Lower lobe of right lung (tissue), 2 donors: Measurements from ENCODE around the gene H6PD. TPM values are rescaled to one million over a fixed set of nuclear protein-coding genes. Genes with fewer than 3 reads are reported as not detected.
A peak's percentile ranks its signal among the peaks of the same experiment; 100 is the strongest.

ENCODE experiments used
- ATAC-seq, 2 donors: fragments of 200-7000 bp; cut with Tn5 transposase; one replicate each; pipeline ENCODE4 v1.9.1; 2020 to 2022; ENCODE audit warnings: mild to moderate bottlenecking in 2 of 2, moderate library complexity in 2 of 2
- DNase-seq: peaks from one replicate; pipeline ENCODE4 v3.0.0-alpha.2; 2020
- H3K27ac ChIP-seq: fragments of 200-600 bp; one replicate; pipeline ENCODE4 v1.8.0; 2022
- H3K27me3 ChIP-seq: fragments of 200-600 bp; one replicate; pipeline ENCODE4 v1.8.0; 2022; ENCODE audit warnings: low read depth
- H3K36me3 ChIP-seq: fragments of 200-600 bp; one replicate; pipeline ENCODE4 v1.8.0; 2022; ENCODE audit warnings: mild to moderate bottlenecking
- H3K4me1 ChIP-seq: fragments of 200-600 bp; one replicate; pipeline ENCODE4 v1.8.0; 2022
- H3K4me3 ChIP-seq: fragments of 200-600 bp; one replicate; pipeline ENCODE4 v1.8.0; 2022; ENCODE audit warnings: mild to moderate bottlenecking
- H3K9me3 ChIP-seq: fragments of 200-600 bp; one replicate; pipeline ENCODE4 v1.8.0; 2022
- intact Hi-C: fragments of 100-400 bp; cut with DNase I; formaldehyde crosslinking; loops from one replicate; pipeline ENCODE4 v1.11.0; 2022
- total RNA-seq: library from RNA; stranded (reverse); fragmentation: NEBNext Ultra II Directional; extraction: Animal tissue kit (Norgen Biotek cat#: 25700); gene quantifications from one replicate; pipeline ENCODE4 v1.2.1, GENCODE V29; 2021
- TF ChIP-seq, protein P1 (sequence below): fragments of 200-600 bp; IDR thresholded peaks from one replicate; pipeline ENCODE4 v1.8.0; 2022; ENCODE audit warnings: antibody characterized with exemption, mild to moderate bottlenecking
- donor health status: DM: no; HTN: yes; CAD: no; lungs with severe emphysema.

Gene H6PD
- total RNA-seq, 1 donor from 2014 or later, result 40.7 TPM

DNA sequence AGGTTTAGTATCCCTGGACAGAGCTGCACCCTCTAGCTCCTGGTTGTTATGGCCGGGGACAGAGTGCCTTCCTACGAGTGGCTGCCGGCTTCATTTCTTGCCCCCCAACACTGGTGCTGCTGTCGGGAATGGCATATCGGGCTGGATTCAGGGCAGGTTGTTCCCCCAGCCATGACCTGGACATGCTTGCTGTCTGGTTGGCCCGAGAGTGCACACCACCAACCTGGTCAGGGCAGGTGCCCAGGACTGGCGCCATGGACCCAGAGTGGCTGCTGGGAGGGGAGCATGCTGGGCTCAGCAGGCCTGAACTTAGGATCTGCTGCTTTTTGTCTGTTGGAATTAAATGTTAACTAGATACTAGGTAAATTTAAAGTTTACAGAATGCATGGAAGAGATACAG lies 21.8 kb downstream of the H6PD start:
- DNase-seq, result peak; percentile 30

DNA sequence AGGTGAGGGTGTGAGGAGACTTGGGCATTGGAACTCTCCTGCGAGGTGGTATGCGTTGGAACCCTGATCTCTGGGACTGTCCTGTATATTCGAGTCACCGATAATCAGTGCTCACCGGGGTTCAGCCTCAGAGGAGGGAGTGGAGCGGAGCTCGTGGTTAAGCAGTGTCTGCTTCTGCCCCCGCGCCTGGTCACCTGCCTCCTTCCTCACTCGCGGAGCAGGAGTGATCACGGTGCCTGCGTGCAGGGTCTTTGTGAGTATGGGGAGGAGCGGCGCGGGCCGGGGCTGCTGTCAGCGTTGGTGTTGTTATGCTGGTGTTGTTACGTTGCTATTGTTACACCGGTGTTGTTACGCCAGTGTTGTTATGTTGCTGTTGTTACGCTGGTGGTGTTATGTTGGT lies 23.3 kb downstream of the H6PD start:
- Histone ChIP-seq H3K4me3 (no peak overlapping the region), H3K27ac (no peak overlapping the region), H3K4me1 (no peaks in the 10 kb centered on the region), H3K9me3 (no peaks in the 10 kb centered on the region), H3K27me3 (no peaks in the 10 kb centered on the region), H3K36me3 (peaks cover 20% of the 10 kb centered on the region)
- intact Hi-C loops, result no loop called here
- no peak for ATAC-seq
- peak; percentile 45 for DNase-seq
- TF ChIP-seq, protein P1, sequence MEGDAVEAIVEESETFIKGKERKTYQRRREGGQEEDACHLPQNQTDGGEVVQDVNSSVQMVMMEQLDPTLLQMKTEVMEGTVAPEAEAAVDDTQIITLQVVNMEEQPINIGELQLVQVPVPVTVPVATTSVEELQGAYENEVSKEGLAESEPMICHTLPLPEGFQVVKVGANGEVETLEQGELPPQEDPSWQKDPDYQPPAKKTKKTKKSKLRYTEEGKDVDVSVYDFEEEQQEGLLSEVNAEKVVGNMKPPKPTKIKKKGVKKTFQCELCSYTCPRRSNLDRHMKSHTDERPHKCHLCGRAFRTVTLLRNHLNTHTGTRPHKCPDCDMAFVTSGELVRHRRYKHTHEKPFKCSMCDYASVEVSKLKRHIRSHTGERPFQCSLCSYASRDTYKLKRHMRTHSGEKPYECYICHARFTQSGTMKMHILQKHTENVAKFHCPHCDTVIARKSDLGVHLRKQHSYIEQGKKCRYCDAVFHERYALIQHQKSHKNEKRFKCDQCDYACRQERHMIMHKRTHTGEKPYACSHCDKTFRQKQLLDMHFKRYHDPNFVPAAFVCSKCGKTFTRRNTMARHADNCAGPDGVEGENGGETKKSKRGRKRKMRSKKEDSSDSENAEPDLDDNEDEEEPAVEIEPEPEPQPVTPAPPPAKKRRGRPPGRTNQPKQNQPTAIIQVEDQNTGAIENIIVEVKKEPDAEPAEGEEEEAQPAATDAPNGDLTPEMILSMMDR, result no peak

More for the DNA sequence above, 21.8 kb downstream of the H6PD start:
- Histone ChIP-seq H3K27ac (no peak overlapping the region), H3K27me3 (no peaks in the 10 kb centered on the region), H3K4me1 (peaks cover 8% of the 10 kb centered on the region), H3K4me3 (no peak overlapping the region), H3K36me3 (peaks cover 9% of the 10 kb centered on the region), H3K9me3 (no peaks in the 10 kb centered on the region)
- intact Hi-C loops, result no loop called here
- ATAC-seq, result no peak
- TF ChIP-seq, protein P1, result no peak

DNA sequence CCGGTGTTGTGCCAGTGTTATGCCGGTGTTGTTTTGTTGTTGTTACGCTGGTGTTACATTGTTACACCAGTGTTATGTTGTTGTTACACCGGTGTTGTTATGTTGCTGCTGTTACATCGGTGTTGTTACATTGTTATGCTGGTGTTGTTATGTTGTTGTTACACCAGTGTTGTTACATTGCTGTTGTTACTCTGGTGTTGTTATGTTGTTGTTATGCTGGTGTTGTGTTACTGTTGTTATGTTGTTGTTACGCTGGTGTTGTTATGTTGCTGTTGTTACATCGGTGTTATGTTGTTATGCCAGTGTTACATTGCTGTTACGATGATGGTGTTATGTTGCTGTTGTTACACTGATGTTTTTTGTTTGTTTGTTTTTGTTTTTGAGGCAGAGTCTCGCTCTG lies 24.1 kb downstream of the H6PD start:
- no peaks in the 10 kb centered on the region for H3K4me1 ChIP-seq
- no peaks in the 10 kb centered on the region for H3K27me3 ChIP-seq
- intact Hi-C loops, result no loop called here
- TF ChIP-seq, protein P1, result no peak
- H3K4me3 ChIP-seq, result no peak overlapping the region
- H3K9me3 ChIP-seq, result no peaks in the 10 kb centered on the region
- ATAC-seq, result no peak
- no peak overlapping the region for H3K27ac ChIP-seq
- DNase-seq, result no peak
- H3K36me3 ChIP-seq, result peaks cover 28% of the 10 kb centered on the region

DNA sequence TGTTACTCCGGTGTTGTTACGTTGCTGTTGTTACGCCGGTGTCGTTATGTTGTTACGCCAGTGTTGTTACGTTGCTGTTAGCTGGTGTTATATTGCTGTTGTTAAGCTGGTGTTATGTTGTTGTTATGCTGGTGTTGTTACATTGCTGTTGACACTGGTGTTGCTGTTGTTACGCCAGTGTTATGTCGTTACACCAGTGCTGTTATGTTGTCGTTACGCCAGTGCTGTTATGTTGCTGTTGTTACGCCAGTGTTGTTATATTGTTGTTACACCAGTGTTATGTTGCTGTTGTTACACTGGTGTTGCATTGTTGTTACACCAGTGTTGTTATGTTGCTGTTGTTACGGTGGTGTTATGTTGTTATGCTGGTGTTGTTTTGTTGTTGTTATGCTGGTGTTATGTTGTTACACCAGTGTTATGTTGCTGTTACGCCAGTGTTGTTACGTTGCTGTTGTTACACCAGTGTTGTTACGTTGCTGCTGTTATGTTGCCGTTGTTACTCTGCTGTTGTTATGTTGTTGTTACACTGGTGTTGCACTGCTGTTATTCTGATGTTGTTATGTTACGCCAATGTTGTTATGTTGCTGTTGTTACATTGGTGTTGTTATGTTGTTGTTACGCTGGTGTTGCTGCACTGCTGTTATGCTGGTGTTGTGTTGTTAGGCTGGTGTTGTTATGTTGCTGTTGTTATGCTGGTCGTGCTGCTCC lies 25.6 kb downstream of the H6PD start:
- TF ChIP-seq, protein P1, result no peak
- no peak for DNase-seq
- Histone ChIP-seq H3K4me3 (no peak overlapping the region), H3K9me3 (no peaks in the 10 kb centered on the region), H3K27ac (no peak overlapping the region), H3K4me1 (no peaks in the 10 kb centered on the region), H3K36me3 (peaks cover 44% of the 10 kb centered on the region), H3K27me3 (no peaks in the 10 kb centered on the region)
- intact Hi-C loops, result no loop called here
- no peak for ATAC-seq

DNA sequence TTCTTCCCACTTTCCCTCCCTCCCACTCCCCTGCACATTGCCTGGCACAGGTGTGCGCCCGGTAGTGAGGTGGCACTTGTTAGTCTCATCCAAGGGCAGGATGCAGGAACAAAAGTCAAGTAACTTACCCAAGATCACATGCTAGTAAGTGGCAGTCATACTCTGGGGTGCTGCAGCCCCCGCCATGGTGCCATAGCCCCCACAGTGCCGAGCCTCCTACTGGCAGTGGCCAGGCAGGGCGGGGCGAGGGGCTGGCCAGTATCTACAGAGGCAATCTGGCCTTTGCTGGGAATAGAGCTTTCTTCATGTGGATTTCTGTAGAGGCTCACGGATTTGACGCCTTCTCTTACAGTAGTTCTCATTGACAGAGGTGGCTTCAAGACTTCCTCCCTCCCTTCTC lies 26.9 kb downstream of the H6PD start:
- intact Hi-C loops, result no loop called here
- H3K36me3 ChIP-seq, result peaks cover 47% of the 10 kb centered on the region

More for the DNA sequence above, 26.9 kb downstream of the H6PD start:
- Histone ChIP-seq H3K27me3 (no peaks in the 10 kb centered on the region), H3K4me3 (no peak overlapping the region), H3K4me1 (no peaks in the 10 kb centered on the region), H3K9me3 (no peaks in the 10 kb centered on the region), H3K27ac (no peak overlapping the region)
- ATAC-seq (no peak), DNase-seq (no peak)
- TF ChIP-seq, protein P1, result no peak
